Measurements from ENCODE around the gene CTCFL. TPM values are rescaled to one million over a fixed set of nuclear protein-coding genes. Genes with fewer than 3 reads are reported as not detected.
A peak's percentile ranks its signal among the peaks of the same experiment; 100 is the strongest.

Gene CTCFL
- total and polyA plus RNA-seq, 4 donors: 0.05 to 0.08 (median 0.08) TPM; not detected in 1

DNA sequence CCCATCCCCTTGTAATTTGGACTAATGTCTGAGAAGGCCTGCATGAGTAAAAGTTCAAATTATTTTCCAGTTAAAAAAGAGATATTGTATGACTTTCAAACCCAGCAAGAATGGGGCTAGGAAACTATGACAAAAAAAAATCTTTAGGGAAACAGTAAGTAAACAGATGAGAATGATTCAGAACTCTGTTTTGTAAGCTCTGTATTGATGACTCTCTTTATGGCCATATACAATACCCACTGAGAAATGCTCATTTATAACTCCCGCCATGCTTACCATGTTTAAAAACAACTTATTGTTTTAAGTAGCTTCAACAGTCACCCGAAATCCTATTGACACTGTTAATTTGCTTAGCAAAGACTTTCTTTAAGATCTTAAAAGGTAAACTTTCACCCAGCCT, 18.8 kb upstream of the CTCFL start:
- TF ChIP-seq GABPA (IDR thresholded peaks at IDR 0.05 in 1 of 2, conservative IDR thresholded peaks at IDR 0.05 in 1 of 2): no peak
- TF ChIP-seq RAD21 (IDR thresholded peaks at IDR 0.05): no peak
- TF ChIP-seq JUND (IDR thresholded peaks at IDR 0.05): peak in 1 of 2 donors; percentile 41
- H3K27me3 ChIP-seq (ENCODE audit: control insufficient read depth in 4 of 4, insufficient read depth in 4 of 4, low read length in 3 of 4): no peaks in the 10 kb centered on the region
- H3K36me3 ChIP-seq (ENCODE audit: control insufficient read depth in 4 of 4, insufficient read depth in 3 of 4, low read depth in 1 of 4, low read length in 3 of 4): no peaks in the 10 kb centered on the region
- H3K27ac ChIP-seq (ENCODE audit: low read depth in 1 of 2, low read length in 2 of 2): peak overlapping the region; percentile 40 to 95
- WGBS: 81% methylated on average over 2 of the region's 2 CpGs
- no peak for DNase-seq (ENCODE audit: low spot score)
- H3K4me3 ChIP-seq (ENCODE audit: low read depth in 1 of 3, low read length in 3 of 3): no peak overlapping the region
- peaks cover 3 to 49% (median 18%) of the 10 kb centered on the region in 4 donors for H3K4me1 ChIP-seq (ENCODE audit: control insufficient read depth in 4 of 4, insufficient read depth in 4 of 4, low read length in 3 of 4)
- no peak overlapping the region for H3K9ac ChIP-seq (ENCODE audit: low read depth in 1 of 2, low read length in 2 of 2)
- no peaks in the 10 kb centered on the region for H3K9me3 ChIP-seq (ENCODE audit: control insufficient read depth in 4 of 4, low read length in 3 of 4)

DNA sequence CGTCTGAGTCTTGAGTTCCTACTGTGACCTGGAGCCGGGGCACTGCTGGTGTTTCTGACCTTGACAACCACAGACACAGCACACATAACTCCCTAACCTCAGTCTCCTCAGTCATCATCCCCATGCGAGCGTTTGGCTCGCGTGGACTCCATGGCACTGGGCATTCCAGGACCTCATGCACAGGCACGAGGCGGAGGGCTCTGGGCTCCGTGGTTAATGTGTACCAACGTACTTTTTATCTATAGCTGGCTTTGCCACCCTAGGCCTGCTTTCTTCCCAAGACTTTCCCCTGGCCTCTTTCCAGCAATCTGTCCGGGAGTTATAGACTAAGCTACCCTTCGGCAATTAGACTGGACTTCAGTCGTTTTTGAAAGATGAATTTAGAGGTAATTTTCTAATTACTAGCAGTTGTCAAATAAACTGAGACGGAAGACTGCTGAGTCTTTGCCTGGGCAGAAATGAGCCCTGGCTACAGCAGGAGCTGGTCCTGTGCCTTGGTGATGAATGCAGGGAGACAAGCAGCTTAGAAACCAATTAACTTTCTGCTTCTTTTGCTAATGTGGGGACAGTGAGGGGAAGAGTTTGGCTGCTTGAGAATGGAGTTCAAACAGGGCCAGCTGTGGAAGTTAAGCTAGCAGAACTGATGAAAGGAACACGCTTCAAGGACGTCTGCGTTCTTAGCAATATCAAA, 16.1 kb upstream of the CTCFL start:
- H3K9ac ChIP-seq (ENCODE audit: low read depth in 1 of 2, low read length in 2 of 2): no peak overlapping the region
- 80% methylated on average over 17 of the region's 17 CpGs for WGBS
- H3K9me3 ChIP-seq (ENCODE audit: control insufficient read depth in 4 of 4, low read length in 3 of 4): no peaks in the 10 kb centered on the region
- no peak for DNase-seq (ENCODE audit: low spot score)
- H3K27ac ChIP-seq (ENCODE audit: low read depth in 1 of 2, low read length in 2 of 2): no peak overlapping the region
- TF ChIP-seq, protein P1, sequence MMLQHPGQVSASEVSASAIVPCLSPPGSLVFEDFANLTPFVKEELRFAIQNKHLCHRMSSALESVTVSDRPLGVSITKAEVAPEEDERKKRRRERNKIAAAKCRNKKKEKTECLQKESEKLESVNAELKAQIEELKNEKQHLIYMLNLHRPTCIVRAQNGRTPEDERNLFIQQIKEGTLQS (IDR thresholded peaks at IDR 0.05): no peak
- TF ChIP-seq RAD21 (IDR thresholded peaks at IDR 0.05): no peak
- no peak for TF ChIP-seq NR2F2 (IDR thresholded peaks at IDR 0.05)
- TF ChIP-seq HNF4G (IDR thresholded peaks at IDR 0.05): no peak
- TF ChIP-seq, protein P2, sequence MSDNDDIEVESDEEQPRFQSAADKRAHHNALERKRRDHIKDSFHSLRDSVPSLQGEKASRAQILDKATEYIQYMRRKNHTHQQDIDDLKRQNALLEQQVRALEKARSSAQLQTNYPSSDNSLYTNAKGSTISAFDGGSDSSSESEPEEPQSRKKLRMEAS (IDR thresholded peaks at IDR 0.05): no peak
- TF ChIP-seq HNF4A (conservative IDR thresholded peaks at IDR 0.05): no peak
- TF ChIP-seq JUND (IDR thresholded peaks at IDR 0.05): no peak
- H3K27me3 ChIP-seq (ENCODE audit: control insufficient read depth in 4 of 4, insufficient read depth in 4 of 4, low read length in 3 of 4): no peaks in the 10 kb centered on the region
- H3K4me3 ChIP-seq (ENCODE audit: low read depth in 1 of 3, low read length in 3 of 3): no peak overlapping the region
- H3K36me3 ChIP-seq (ENCODE audit: control insufficient read depth in 4 of 4, insufficient read depth in 3 of 4, low read depth in 1 of 4, low read length in 3 of 4): no peaks in the 10 kb centered on the region
- H3K4me1 ChIP-seq (ENCODE audit: control insufficient read depth in 4 of 4, insufficient read depth in 4 of 4, low read length in 3 of 4): peaks cover 0 to 35% (median 22%) of the 10 kb centered on the region in 4 donors

DNA sequence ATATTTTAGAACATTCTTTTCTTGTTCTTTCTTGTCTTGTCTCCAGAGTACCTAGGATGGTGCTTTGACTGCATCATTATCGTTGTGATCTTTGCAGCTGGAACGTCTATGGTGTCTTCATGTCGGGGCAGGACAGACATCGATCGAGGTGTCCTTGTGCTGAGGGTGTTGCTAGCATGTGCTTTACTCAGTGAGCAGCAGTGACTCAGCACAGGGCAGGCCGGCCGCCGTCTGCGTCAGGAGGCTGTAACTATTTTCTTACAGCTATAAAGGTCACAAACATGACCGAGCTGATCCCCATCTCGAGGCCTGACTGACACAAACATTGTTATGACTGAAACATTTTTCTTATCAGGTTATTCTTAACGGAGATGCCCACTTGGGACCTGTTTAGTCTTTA, 14.9 kb upstream of the CTCFL start:
- Histone ChIP-seq H3K27ac (ENCODE audit: low read depth in 1 of 2, low read length in 2 of 2) (no peak overlapping the region), H3K4me3 (ENCODE audit: low read depth in 1 of 3, low read length in 3 of 3) (no peak overlapping the region), H3K9me3 (ENCODE audit: control insufficient read depth in 4 of 4, low read length in 3 of 4) (no peaks in the 10 kb centered on the region), H3K4me1 (ENCODE audit: control insufficient read depth in 4 of 4, insufficient read depth in 4 of 4, low read length in 3 of 4) (peaks cover 0 to 23% (median 14%) of the 10 kb centered on the region in 4 donors), H3K9ac (ENCODE audit: low read depth in 1 of 2, low read length in 2 of 2) (no peak overlapping the region), H3K27me3 (ENCODE audit: control insufficient read depth in 4 of 4, insufficient read depth in 4 of 4, low read length in 3 of 4) (no peaks in the 10 kb centered on the region), H3K36me3 (ENCODE audit: control insufficient read depth in 4 of 4, insufficient read depth in 3 of 4, low read depth in 1 of 4, low read length in 3 of 4) (no peaks in the 10 kb centered on the region)
- no peak for DNase-seq (ENCODE audit: low spot score)
- 92% methylated on average over 12 of the region's 12 CpGs for WGBS
- TF ChIP-seq, protein P3, sequence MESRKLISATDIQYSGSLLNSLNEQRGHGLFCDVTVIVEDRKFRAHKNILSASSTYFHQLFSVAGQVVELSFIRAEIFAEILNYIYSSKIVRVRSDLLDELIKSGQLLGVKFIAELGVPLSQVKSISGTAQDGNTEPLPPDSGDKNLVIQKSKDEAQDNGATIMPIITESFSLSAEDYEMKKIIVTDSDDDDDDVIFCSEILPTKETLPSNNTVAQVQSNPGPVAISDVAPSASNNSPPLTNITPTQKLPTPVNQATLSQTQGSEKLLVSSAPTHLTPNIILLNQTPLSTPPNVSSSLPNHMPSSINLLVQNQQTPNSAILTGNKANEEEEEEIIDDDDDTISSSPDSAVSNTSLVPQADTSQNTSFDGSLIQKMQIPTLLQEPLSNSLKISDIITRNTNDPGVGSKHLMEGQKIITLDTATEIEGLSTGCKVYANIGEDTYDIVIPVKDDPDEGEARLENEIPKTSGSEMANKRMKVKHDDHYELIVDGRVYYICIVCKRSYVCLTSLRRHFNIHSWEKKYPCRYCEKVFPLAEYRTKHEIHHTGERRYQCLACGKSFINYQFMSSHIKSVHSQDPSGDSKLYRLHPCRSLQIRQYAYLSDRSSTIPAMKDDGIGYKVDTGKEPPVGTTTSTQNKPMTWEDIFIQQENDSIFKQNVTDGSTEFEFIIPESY (IDR thresholded peaks at IDR 0.05): no peak
- TF ChIP-seq JUND (IDR thresholded peaks at IDR 0.05) (no peak), FOXA2 (IDR thresholded peaks at IDR 0.05) (no peak), EGR1 (IDR thresholded peaks at IDR 0.05; ENCODE audit: low read depth in 2 of 2) (no peak), HNF4A (conservative IDR thresholded peaks at IDR 0.05) (no peak), YY1 (IDR thresholded peaks at IDR 0.05) (no peak), NR2F2 (IDR thresholded peaks at IDR 0.05) (no peak), FOXA1 (IDR thresholded peaks at IDR 0.05) (no peak), RAD21 (IDR thresholded peaks at IDR 0.05) (no peak), RXRA (IDR thresholded peaks at IDR 0.05) (no peak)
- TF ChIP-seq, protein P4, sequence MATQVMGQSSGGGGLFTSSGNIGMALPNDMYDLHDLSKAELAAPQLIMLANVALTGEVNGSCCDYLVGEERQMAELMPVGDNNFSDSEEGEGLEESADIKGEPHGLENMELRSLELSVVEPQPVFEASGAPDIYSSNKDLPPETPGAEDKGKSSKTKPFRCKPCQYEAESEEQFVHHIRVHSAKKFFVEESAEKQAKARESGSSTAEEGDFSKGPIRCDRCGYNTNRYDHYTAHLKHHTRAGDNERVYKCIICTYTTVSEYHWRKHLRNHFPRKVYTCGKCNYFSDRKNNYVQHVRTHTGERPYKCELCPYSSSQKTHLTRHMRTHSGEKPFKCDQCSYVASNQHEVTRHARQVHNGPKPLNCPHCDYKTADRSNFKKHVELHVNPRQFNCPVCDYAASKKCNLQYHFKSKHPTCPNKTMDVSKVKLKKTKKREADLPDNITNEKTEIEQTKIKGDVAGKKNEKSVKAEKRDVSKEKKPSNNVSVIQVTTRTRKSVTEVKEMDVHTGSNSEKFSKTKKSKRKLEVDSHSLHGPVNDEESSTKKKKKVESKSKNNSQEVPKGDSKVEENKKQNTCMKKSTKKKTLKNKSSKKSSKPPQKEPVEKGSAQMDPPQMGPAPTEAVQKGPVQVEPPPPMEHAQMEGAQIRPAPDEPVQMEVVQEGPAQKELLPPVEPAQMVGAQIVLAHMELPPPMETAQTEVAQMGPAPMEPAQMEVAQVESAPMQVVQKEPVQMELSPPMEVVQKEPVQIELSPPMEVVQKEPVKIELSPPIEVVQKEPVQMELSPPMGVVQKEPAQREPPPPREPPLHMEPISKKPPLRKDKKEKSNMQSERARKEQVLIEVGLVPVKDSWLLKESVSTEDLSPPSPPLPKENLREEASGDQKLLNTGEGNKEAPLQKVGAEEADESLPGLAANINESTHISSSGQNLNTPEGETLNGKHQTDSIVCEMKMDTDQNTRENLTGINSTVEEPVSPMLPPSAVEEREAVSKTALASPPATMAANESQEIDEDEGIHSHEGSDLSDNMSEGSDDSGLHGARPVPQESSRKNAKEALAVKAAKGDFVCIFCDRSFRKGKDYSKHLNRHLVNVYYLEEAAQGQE (IDR thresholded peaks at IDR 0.05): no peak

All from liver (tissue), 9 donors.